Measurements from ENCODE around the gene FN1. TPM values are rescaled to one million over a fixed set of nuclear protein-coding genes. Genes with fewer than 3 reads are reported as not detected.

Gene FN1
- total and polyA plus RNA-seq, 9 donors: 96.3 to 979 (median 287) TPM

GRCh38 chr2:215392164-215392563 lies 43.7 kb downstream of the FN1 start:
- no peak for DNase-seq
- Histone ChIP-seq H3K4me3 (no peak overlapping the region), H3K36me3 (no peaks in the 10 kb centered on the region), H3K27ac (no peak overlapping the region), H3K4me1 (ENCODE audit: insufficient read depth) (no peaks in the 10 kb centered on the region), H3K27me3 (no peaks in the 10 kb centered on the region), H3K9me3 (no peaks in the 10 kb centered on the region)
- intact Hi-C loops (cut with DNase I): no loop called here
- no peak for TF ChIP-seq CTCF (IDR thresholded peaks at IDR 0.05)
- no peak for TF ChIP-seq POLR2A (IDR thresholded peaks at IDR 0.05)
- TF ChIP-seq EP300 (IDR thresholded peaks at IDR 0.05): no peak

GRCh38 chr2:215391531-215391930 lies 44.3 kb downstream of the FN1 start:
- 90 to 91% (median 91%) methylated on average over 5 of the region's 5 CpGs for WGBS, 3 donors
- intact Hi-C loops (cut with DNase I): no loop called here
- Histone ChIP-seq H3K4me1 (ENCODE audit: insufficient read depth) (no peaks in the 10 kb centered on the region), H3K27me3 (no peaks in the 10 kb centered on the region), H3K36me3 (no peaks in the 10 kb centered on the region), H3K4me3 (no peak overlapping the region), H3K27ac (no peak overlapping the region), H3K9me3 (no peaks in the 10 kb centered on the region)
- DNase-seq: no peak
- no peak for TF ChIP-seq CTCF (IDR thresholded peaks at IDR 0.05)
- no peak for TF ChIP-seq EP300 (IDR thresholded peaks at IDR 0.05)

- no peaks in the 10 kb centered on the region for H3K4me1 ChIP-seq (ENCODE audit: insufficient read depth)
- H3K9me3 ChIP-seq: no peaks in the 10 kb centered on the region
- H3K4me3 ChIP-seq: no peak overlapping the region
- no peaks in the 10 kb centered on the region for H3K27me3 ChIP-seq
- no peak for TF ChIP-seq CTCF (IDR thresholded peaks at IDR 0.05)
- TF ChIP-seq EP300 (IDR thresholded peaks at IDR 0.05): no peak
- TF ChIP-seq POLR2A (IDR thresholded peaks at IDR 0.05): no peak
- H3K36me3 ChIP-seq: no peaks in the 10 kb centered on the region
- no peak for DNase-seq
- intact Hi-C loops (cut with DNase I): no loop called here
- 89 to 97% (median 90%) methylated on average over 2 of the region's 2 CpGs for WGBS, 3 donors
- H3K27ac ChIP-seq: no peak overlapping the region
Observed at GRCh38 chr2:215390550-215390913, 45.3 kb downstream of the FN1 start.

GRCh38 chr2:215388002-215388728 lies 47.7 kb downstream of the FN1 start:
- no peak for DNase-seq
- Histone ChIP-seq H3K4me3 (no peak overlapping the region), H3K36me3 (no peaks in the 10 kb centered on the region), H3K4me1 (ENCODE audit: insufficient read depth) (no peaks in the 10 kb centered on the region), H3K27ac (no peak overlapping the region), H3K9me3 (no peaks in the 10 kb centered on the region), H3K27me3 (no peaks in the 10 kb centered on the region)
- intact Hi-C loops (cut with DNase I): no loop called here
- 88 to 90% (median 89%) methylated on average over 7 of the region's 7 CpGs for WGBS, 3 donors
- no peak for TF ChIP-seq CTCF (IDR thresholded peaks at IDR 0.05)
- no peak for TF ChIP-seq POLR2A (IDR thresholded peaks at IDR 0.05)
- TF ChIP-seq EP300 (IDR thresholded peaks at IDR 0.05): no peak
